Mucosa of descending colon (tissue), 3 donors: ENCODE data around the gene SPEM3. TPM values are rescaled to one million over a fixed set of nuclear protein-coding genes. Genes with fewer than 3 reads are reported as not detected.

ENCODE experiments used
- ATAC-seq: fragments of 200-7000 bp; cut with Tn5 transposase; one replicate; pipeline ENCODE4 v1.9.1; 2020; ENCODE audit warnings: mild to moderate bottlenecking, moderate library complexity
- DNase-seq, 3 donors: peaks; one replicate each; pipeline ENCODE4 v3.0.0-alpha.2; 2020
- H3K36me3 ChIP-seq: fragments of 200-600 bp; one replicate; pipeline ENCODE4 v1.8.0; 2021; ENCODE audit warnings: low read depth, mild to moderate bottlenecking
- H3K4me1 ChIP-seq: fragments of 200-600 bp; one replicate; pipeline ENCODE4 v1.8.0; 2021; ENCODE audit warnings: low read depth, mild to moderate bottlenecking
- H3K4me3 ChIP-seq: fragments of 200-600 bp; one replicate; pipeline ENCODE4 v1.8.0; 2021; ENCODE audit warnings: mild to moderate bottlenecking
- H3K9me3 ChIP-seq: fragments of 200-600 bp; one replicate; pipeline ENCODE4 v1.8.0; 2021; ENCODE audit warnings: mild to moderate bottlenecking
- CTCF ChIP-seq: fragments of 200-600 bp; IDR thresholded peaks from one replicate; pipeline ENCODE4 v1.8.0; 2022; ENCODE audit warnings: antibody characterized with exemption, mild to moderate bottlenecking
- intact Hi-C, 2 donors: fragments of 100-400 bp; cut with DNase I in 1 of 2; cut with micrococcal nuclease in 1 of 2; formaldehyde crosslinking; loops; one replicate each; pipeline versions ENCODE4 v1.11.0 to v1.11.1; 2022; cut with DNase I, micrococcal nuclease
- total RNA-seq, 3 donors: library from RNA; stranded (reverse); fragmentation: NEBNext Ultra II Directional in 2 of 3; extraction: Animal tissue kit (Norgen Biotek cat#: 25700) in 2 of 3; gene quantifications; one replicate each; pipeline versions ENCODE4 v1.2.1 to v1.2.4, GENCODE V29; 2021 to 2023
- donor health status: DM: no; HTN: no; CAD: no; lungs with moderate emphysema.
- donor health status: DM: no; HTN: no; CAD: no.
- donor health status: DM: no; HTN: yes; CAD: no.

Gene SPEM3
- total RNA-seq, 3 donors from 2014 or later: not detected

DNA sequence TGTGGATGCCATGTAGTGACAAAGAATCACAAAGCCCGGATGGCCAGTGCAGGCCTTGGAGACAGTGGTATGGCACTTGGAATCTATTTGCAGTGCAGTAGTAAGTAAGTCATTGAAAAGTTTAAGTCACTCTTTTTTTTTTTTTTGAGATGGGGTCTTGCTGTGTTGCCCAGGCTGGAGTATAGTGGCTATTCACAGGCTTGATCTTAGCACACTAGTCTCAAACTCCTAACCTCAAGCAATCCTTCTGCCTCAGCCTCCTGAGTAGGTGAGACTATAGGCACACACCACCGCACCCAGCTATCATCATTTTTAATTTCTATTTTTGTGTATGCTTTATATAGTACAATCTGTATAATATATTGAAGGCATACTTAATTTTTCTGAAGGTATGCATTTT, 30.0 kb upstream of the SPEM3 start:
- Histone ChIP-seq H3K4me3 (no peak overlapping the region), H3K9me3 (no peaks in the 10 kb centered on the region), H3K36me3 (no peaks in the 10 kb centered on the region), H3K4me1 (peaks cover 15% of the 10 kb centered on the region)
- intact Hi-C loops: no loop called here
- DNase-seq (no peak), ATAC-seq (no peak)
- no peak for TF ChIP-seq CTCF

DNA sequence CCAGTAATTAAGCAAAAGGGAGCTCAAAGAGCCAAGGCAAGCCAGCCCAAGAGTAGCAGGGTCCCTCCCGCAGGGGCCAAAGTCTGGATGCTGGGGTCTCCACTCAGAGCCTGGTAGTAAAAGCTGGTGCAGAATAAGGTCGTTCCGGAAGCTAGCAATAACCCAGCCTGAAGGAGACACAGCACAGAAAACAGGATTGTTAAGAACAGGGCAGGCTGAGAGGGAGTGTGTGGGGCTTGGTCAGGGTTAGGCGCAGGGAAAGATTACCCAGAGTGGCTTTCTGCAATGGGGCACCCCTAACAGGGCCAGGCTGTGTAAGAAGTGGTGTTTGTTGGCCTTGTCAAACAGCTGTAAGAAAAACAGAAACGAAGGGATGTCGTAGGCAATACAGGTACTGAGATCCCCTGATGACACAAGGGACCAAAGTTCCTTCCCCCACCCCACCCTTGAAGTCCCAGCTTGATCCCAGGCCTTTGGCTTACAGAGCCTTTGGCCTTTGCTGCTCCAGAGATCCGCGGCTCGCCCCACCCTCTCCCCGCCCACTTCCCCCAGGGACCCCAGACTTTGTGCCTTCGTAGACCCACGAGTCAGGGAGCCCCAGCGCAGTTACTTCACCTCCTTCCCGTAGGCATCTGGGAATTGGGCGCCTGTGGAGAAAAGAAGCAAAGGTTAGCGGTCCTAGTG, 25.5 kb upstream of the SPEM3 start:
- Histone ChIP-seq H3K9me3 (no peaks in the 10 kb centered on the region), H3K4me1 (peaks cover 19% of the 10 kb centered on the region), H3K4me3 (peak overlapping the region; percentile 16), H3K36me3 (no peaks in the 10 kb centered on the region)
- TF ChIP-seq CTCF: no peak
- peak; percentile 54 for ATAC-seq
- DNase-seq: peak; percentile 72 to 82 (median 80)
- intact Hi-C loops: no loop called here

DNA sequence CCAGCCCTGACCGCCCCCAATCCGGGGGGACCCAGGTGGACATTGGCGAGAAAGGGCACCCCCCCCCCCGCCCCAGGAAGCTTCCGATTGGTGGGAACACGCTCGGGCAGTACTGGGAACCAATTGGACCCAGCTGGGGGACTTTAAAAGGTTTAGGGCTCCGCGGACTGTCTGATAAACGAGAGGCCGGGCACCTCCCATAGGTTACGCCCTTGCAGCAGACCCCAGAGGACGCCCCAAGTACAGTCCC, 25.0 kb upstream of the SPEM3 start:
- intact Hi-C loops: no loop called here
- TF ChIP-seq CTCF: no peak
- H3K4me1 ChIP-seq: peaks cover 20% of the 10 kb centered on the region

GRCh38 chr17:7403977-7404736, 24.5 kb upstream of the SPEM3 start, which contains the start of gene TMEM256:
TMEM256 (minus strand) TSS chr17:7404097; CDS start chr17:7404084, 13 bp downstream.
- intact Hi-C loops: no loop called here
- Histone ChIP-seq H3K4me3 (peak within 1 kb of the TSS; percentile 22), H3K9me3 (no peaks in the 10 kb centered on the region), H3K4me1 (peaks cover 20% of the 10 kb centered on the region), H3K36me3 (no peaks in the 10 kb centered on the region)
- TF ChIP-seq CTCF: no peak
- DNase-seq: peak; percentile 97 to 99 (median 98)
- ATAC-seq: peak; percentile 90

More for the DNA sequence above, 25.0 kb upstream of the SPEM3 start:
- ATAC-seq (peak; percentile 42), DNase-seq (no peak)
- Histone ChIP-seq H3K36me3 (no peaks in the 10 kb centered on the region), H3K9me3 (no peaks in the 10 kb centered on the region), H3K4me3 (peak overlapping the region; percentile 16)

DNA sequence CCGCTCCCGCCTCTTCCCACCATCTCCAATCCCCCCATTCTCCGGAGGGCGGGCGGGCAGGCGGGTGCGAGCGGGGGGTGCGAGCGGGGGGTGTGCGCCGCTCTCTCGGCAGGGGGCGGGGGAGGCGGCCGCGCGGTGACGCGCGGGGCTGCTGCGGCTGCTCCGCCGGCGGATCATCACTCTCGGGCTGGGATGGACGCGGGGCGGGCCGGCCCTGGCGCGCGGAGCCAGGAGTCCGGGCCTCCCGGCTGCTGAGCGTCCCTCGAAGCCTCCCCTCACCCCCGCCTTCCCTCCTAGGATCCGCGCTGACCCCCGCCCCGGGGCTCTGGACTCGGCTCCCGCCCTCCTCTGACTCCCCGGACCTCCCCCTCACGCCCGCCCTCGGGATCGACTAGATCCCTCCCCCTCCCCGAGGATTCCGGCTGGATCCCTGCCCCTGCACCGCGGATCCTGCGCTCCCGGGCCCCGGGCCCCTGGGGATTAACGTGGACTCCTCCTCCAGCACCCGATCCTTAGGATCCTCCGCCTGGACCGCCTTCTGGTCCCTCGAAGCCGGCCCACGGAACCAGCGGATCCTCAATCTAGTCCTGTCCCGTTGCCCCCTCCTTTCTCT, 23.8 kb upstream of the SPEM3 start:
- H3K4me3 ChIP-seq: peak overlapping the region; percentile 22
- DNase-seq (peak in 2 of 3 donors; percentile 70 to 77), ATAC-seq (peak; percentile 38)
- H3K36me3 ChIP-seq: no peaks in the 10 kb centered on the region
- no peaks in the 10 kb centered on the region for H3K9me3 ChIP-seq
- TF ChIP-seq CTCF: no peak
- intact Hi-C loops: no loop called here
- peaks cover 20% of the 10 kb centered on the region for H3K4me1 ChIP-seq
